Astrocyte (in vitro differentiated cells and primary cell): ENCODE measurements around the gene FGF22. TPM values are rescaled to one million over a fixed set of nuclear protein-coding genes. Genes with fewer than 3 reads are reported as not detected.

Source experiments
- DNase-seq: peaks from one replicate; pipeline ENCODE4 v3.0.0-alpha.2; 2010; ENCODE audit warnings: low read depth
- FAIRE-seq: peaks from 2 replicates; lab custom pipeline; 2011; peaks lifted over from hg19 to GRCh38; lab: Jason Lieb, UNC
- H2AFZ ChIP-seq: 2 replicates; pipeline ENCODE4 v1.6.0; 2012; ENCODE audit warnings: low read depth, low read length, inconsistent platforms
- H3K27ac ChIP-seq: 2 replicates; pipeline ENCODE4 v1.5.1; 2011; ENCODE audit warnings: low read depth, low read length, inconsistent platforms
- H3K27me3 ChIP-seq: 2 replicates; pipeline ENCODE4 v1.6.0; 2011; ENCODE audit warnings: low read length, inconsistent platforms; ENCODE audit not compliant: insufficient read depth
- H3K36me3 ChIP-seq: 2 replicates; pipeline ENCODE4 v1.5.1; 2011; ENCODE audit warnings: low read length, inconsistent platforms; ENCODE audit not compliant: insufficient read depth
- H3K4me1 ChIP-seq: 2 replicates; pipeline ENCODE4 v1.5.1; 2011; ENCODE audit warnings: low read length, inconsistent platforms; ENCODE audit not compliant: insufficient read depth
- H3K4me2 ChIP-seq: 2 replicates; pipeline ENCODE4 v1.6.0; 2012; ENCODE audit warnings: low read length, inconsistent platforms
- H3K4me3 ChIP-seq: 2 replicates; pipeline ENCODE4 v1.5.1; 2011; ENCODE audit warnings: low read depth, mild to moderate bottlenecking, low read length, inconsistent platforms; ENCODE audit not compliant: insufficient read depth
- H3K79me2 ChIP-seq: 2 replicates; pipeline ENCODE4 v1.6.0; 2012; ENCODE audit warnings: mild to moderate bottlenecking, low read length, inconsistent platforms; ENCODE audit not compliant: insufficient read depth
- H3K9ac ChIP-seq: 2 replicates; pipeline ENCODE4 v1.6.0; 2012; ENCODE audit warnings: mild to moderate bottlenecking, low read length, inconsistent platforms
- H3K9me3 ChIP-seq: 2 replicates; pipeline ENCODE4 v1.5.1; 2012; ENCODE audit warnings: low read depth, mild to moderate bottlenecking, low read length, inconsistent platforms; ENCODE audit not compliant: insufficient read depth
- H4K20me1 ChIP-seq: 2 replicates; pipeline ENCODE4 v1.6.0; 2012; ENCODE audit warnings: low read length, inconsistent platforms; ENCODE audit not compliant: insufficient read depth
- H3K27ac Mint-ChIP-seq: one replicate; pipeline ENCODE4 v1.8.0; 2021; ENCODE audit warnings: mild to moderate bottlenecking, mixed read lengths; ENCODE audit not compliant: unreplicated experiment
- H3K27me3 Mint-ChIP-seq: one replicate; pipeline ENCODE4 v1.8.0; 2021; ENCODE audit warnings: low read depth, mixed read lengths; ENCODE audit not compliant: unreplicated experiment
- H3K36me3 Mint-ChIP-seq: one replicate; pipeline ENCODE4 v1.8.0; 2021; ENCODE audit warnings: low read depth, mixed read lengths; ENCODE audit not compliant: unreplicated experiment
- H3K4me1 Mint-ChIP-seq: one replicate; pipeline ENCODE4 v1.8.0; 2021; ENCODE audit warnings: low read depth, mixed read lengths; ENCODE audit not compliant: unreplicated experiment
- H3K4me3 Mint-ChIP-seq: one replicate; pipeline ENCODE4 v1.8.0; 2021; ENCODE audit warnings: mild to moderate bottlenecking, moderate library complexity, mixed read lengths; ENCODE audit not compliant: unreplicated experiment
- H3K9me3 Mint-ChIP-seq: one replicate; pipeline ENCODE4 v1.8.0; 2021; ENCODE audit warnings: mild to moderate bottlenecking, mixed read lengths; ENCODE audit not compliant: unreplicated experiment
- EZH2 ChIP-seq: IDR thresholded peaks from 2 replicates; pipeline ENCODE4 v1.6.1; 2012; ENCODE audit warnings: mild to moderate bottlenecking, low read length, inconsistent platforms; ENCODE audit not compliant: insufficient read depth
- total RNA-seq: library from RNA; stranded (reverse); gene quantifications from 2 replicates; pipeline ENCODE4 v1.2.1, GENCODE V29; 2021
- TF ChIP-seq, protein P1 (sequence below): IDR thresholded peaks from 2 replicates; pipeline ENCODE4 v1.5.1; 2011; ENCODE audit warnings: low read depth, mild to moderate bottlenecking, inconsistent platforms, low read length, moderate library complexity; ENCODE audit not compliant: insufficient read depth

Gene FGF22
- total RNA-seq, 1 donor from 2014 or later = 0.25 TPM

GRCh38 chr19:610801-611480 lies 28.7 kb upstream of the FGF22 start:
- H3K36me3 ChIP-seq = no peaks in the 10 kb centered on the region
- peak overlapping the region; percentile 30 for H3K4me3 ChIP-seq
- no peaks in the 10 kb centered on the region for H4K20me1 ChIP-seq
- Mint-ChIP-seq H3K27me3 (no peaks in the 10 kb centered on the region), H3K36me3 (peaks cover 15% of the 10 kb centered on the region), H3K4me3 (no peak overlapping the region), H3K9me3 (peaks cover 2% of the 10 kb centered on the region), H3K4me1 (peaks cover 3% of the 10 kb centered on the region), H3K27ac (peak overlapping the region; percentile 28)
- peak overlapping the region; percentile 84 for H3K9ac ChIP-seq
- H3K27ac ChIP-seq = peak overlapping the region; percentile 95
- DNase-seq = peak; percentile 82
- TF ChIP-seq EZH2 = no peak
- TF ChIP-seq, protein P1, sequence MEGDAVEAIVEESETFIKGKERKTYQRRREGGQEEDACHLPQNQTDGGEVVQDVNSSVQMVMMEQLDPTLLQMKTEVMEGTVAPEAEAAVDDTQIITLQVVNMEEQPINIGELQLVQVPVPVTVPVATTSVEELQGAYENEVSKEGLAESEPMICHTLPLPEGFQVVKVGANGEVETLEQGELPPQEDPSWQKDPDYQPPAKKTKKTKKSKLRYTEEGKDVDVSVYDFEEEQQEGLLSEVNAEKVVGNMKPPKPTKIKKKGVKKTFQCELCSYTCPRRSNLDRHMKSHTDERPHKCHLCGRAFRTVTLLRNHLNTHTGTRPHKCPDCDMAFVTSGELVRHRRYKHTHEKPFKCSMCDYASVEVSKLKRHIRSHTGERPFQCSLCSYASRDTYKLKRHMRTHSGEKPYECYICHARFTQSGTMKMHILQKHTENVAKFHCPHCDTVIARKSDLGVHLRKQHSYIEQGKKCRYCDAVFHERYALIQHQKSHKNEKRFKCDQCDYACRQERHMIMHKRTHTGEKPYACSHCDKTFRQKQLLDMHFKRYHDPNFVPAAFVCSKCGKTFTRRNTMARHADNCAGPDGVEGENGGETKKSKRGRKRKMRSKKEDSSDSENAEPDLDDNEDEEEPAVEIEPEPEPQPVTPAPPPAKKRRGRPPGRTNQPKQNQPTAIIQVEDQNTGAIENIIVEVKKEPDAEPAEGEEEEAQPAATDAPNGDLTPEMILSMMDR = no peak
- FAIRE-seq = no peak
- H3K4me1 ChIP-seq = peaks cover 19% of the 10 kb centered on the region
- H3K4me2 ChIP-seq = peak overlapping the region; percentile 82
- H3K79me2 ChIP-seq = no peaks in the 10 kb centered on the region
- H3K9me3 ChIP-seq = no peaks in the 10 kb centered on the region
- H3K27me3 ChIP-seq = no peaks in the 10 kb centered on the region
- H2AFZ ChIP-seq = peak overlapping the region; percentile 63

GRCh38 chr19:611481-611868 lies 28.2 kb upstream of the FGF22 start:
- peaks cover 15% of the 10 kb centered on the region for H3K36me3 Mint-ChIP-seq
- Histone ChIP-seq H3K27me3 (no peaks in the 10 kb centered on the region), H3K4me3 (no peak overlapping the region), H2AFZ (peak overlapping the region; percentile 63), H3K36me3 (no peaks in the 10 kb centered on the region), H3K4me1 (peaks cover 19% of the 10 kb centered on the region), H3K9me3 (no peaks in the 10 kb centered on the region), H3K4me2 (peak overlapping the region; percentile 82), H3K9ac (peak overlapping the region; percentile 84), H4K20me1 (no peaks in the 10 kb centered on the region), H3K27ac (peak overlapping the region; percentile 95), H3K79me2 (no peaks in the 10 kb centered on the region)
- peak overlapping the region; percentile 28 for H3K27ac Mint-ChIP-seq
- no peak overlapping the region for H3K4me3 Mint-ChIP-seq
- peaks cover 3% of the 10 kb centered on the region for H3K4me1 Mint-ChIP-seq
- TF ChIP-seq, protein P1 = no peak
- TF ChIP-seq EZH2 = no peak
- DNase-seq (peak; percentile 99), FAIRE-seq (peak; percentile 66)
- no peaks in the 10 kb centered on the region for H3K27me3 Mint-ChIP-seq
- peaks cover 2% of the 10 kb centered on the region for H3K9me3 Mint-ChIP-seq

- TF ChIP-seq, protein P1 = no peak
- TF ChIP-seq EZH2 = no peak
- FAIRE-seq (no peak), DNase-seq (no peak)
- Histone ChIP-seq H3K27me3 (no peaks in the 10 kb centered on the region), H3K9me3 (no peaks in the 10 kb centered on the region), H3K27ac (no peak overlapping the region), H4K20me1 (no peaks in the 10 kb centered on the region), H3K9ac (no peak overlapping the region), H3K4me2 (no peak overlapping the region), H3K4me3 (no peak overlapping the region), H3K4me1 (peaks cover 19% of the 10 kb centered on the region), H3K36me3 (no peaks in the 10 kb centered on the region), H2AFZ (no peak overlapping the region), H3K79me2 (no peaks in the 10 kb centered on the region)
- peaks cover 3% of the 10 kb centered on the region for H3K4me1 Mint-ChIP-seq
- H3K9me3 Mint-ChIP-seq = peaks cover 2% of the 10 kb centered on the region
- H3K27me3 Mint-ChIP-seq = no peaks in the 10 kb centered on the region
- H3K27ac Mint-ChIP-seq = no peak overlapping the region
- no peak overlapping the region for H3K4me3 Mint-ChIP-seq
- H3K36me3 Mint-ChIP-seq = peaks cover 18% of the 10 kb centered on the region
Observed at GRCh38 chr19:612941-613340, 26.7 kb upstream of the FGF22 start.
